Panc1 (cell line): ENCODE results near the gene THBS2. TPM values are rescaled to one million over a fixed set of nuclear protein-coding genes. Genes with fewer than 3 reads are reported as not detected.

ENCODE experiments used
- ATAC-seq: fragments of 200-7000 bp; cut with Tn5 transposase; 2 replicates; pipeline ENCODE4 v1.9.1; 2020; ENCODE audit warnings: mild to moderate bottlenecking, moderate library complexity
- BruUV-seq: library from RNA; stranded (reverse); fragments of 400-500 nt; replicated peaks from 2 replicates; lab custom pipeline; 2021; lab: Mats Ljungman, UMichigan
- CTCF ChIA-PET: fragments of 300-600 bp; sonication (Branson Sonifier 250); formaldehyde crosslinking; loops from one replicate; lab custom pipeline; 2022; ENCODE audit warnings: antibody characterized with exemption; lab: Charles Lee
- POLR2A ChIA-PET: fragments of 300-600 bp; sonication (Branson Sonifier 250); formaldehyde crosslinking; loops from one replicate; lab custom pipeline; 2022; ENCODE audit warnings: antibody characterized with exemption; lab: Charles Lee
- DNase-seq: peaks from one replicate; pipeline ENCODE4 v3.0.0-alpha.2; 2010; ENCODE audit warnings: low read depth, low spot score
- H3K27ac ChIP-seq: 2 replicates; pipeline ENCODE4 v1.5.1; 2011; ENCODE audit warnings: mild to moderate bottlenecking, low read length, inconsistent platforms
- H3K27me3 ChIP-seq: fragments of 200-500 bp; sonication (Bioruptor generic); 2 replicates; pipeline ENCODE4 v1.6.0; 2014; ENCODE audit warnings: low read length, inconsistent platforms; ENCODE audit not compliant: control insufficient read depth, insufficient read depth
- H3K36me3 ChIP-seq: fragments of 200-500 bp; sonication (Bioruptor generic); 2 replicates; pipeline ENCODE4 v1.5.1; 2014; ENCODE audit warnings: inconsistent platforms, mild to moderate bottlenecking, low read length, moderate library complexity; ENCODE audit not compliant: control insufficient read depth, insufficient read depth
- H3K4me1 ChIP-seq: 2 replicates; pipeline ENCODE4 v1.5.1; 2011; ENCODE audit warnings: inconsistent platforms, mild to moderate bottlenecking, low read length, moderate library complexity; ENCODE audit not compliant: control insufficient read depth, insufficient read depth
- H3K4me3 ChIP-seq, 2 experiments: 2 replicates each; pipeline ENCODE4 v1.5.1; 2011 to 2012; ENCODE audit warnings: low read depth in 2 of 2, low read length in 2 of 2, mild to moderate bottlenecking in 2 of 2, inconsistent platforms in 1 of 2, moderate library complexity in 1 of 2
- H3K9me3 ChIP-seq: fragments of 200-500 bp; sonication (Bioruptor generic); 2 replicates; pipeline ENCODE4 v1.5.1; 2014; ENCODE audit warnings: low read depth, mild to moderate bottlenecking, inconsistent platforms, low read length, moderate library complexity; ENCODE audit not compliant: control insufficient read depth, insufficient read depth
- CTCF ChIP-seq: fragments of 450-650 bp; IDR thresholded peaks from 2 replicates; pipeline ENCODE4 v1.5.1; 2017; ENCODE audit warnings: mild to moderate bottlenecking
- POLR2AphosphoS5 ChIP-seq: IDR thresholded peaks from 2 replicates; pipeline ENCODE4 v1.6.1; 2012; ENCODE audit warnings: mild to moderate bottlenecking, low read depth, low read length, moderate library complexity
- REST ChIP-seq, 2 experiments: IDR thresholded peaks; 2 replicates each; pipeline ENCODE4 v1.6.1; 2011 to 2012; ENCODE audit warnings: low read depth in 2 of 2, control low read depth in 1 of 2, low read length in 1 of 2, mild to moderate bottlenecking in 1 of 2, moderate library complexity in 1 of 2; ENCODE audit not compliant: insufficient read depth in 1 of 2
- SIN3A ChIP-seq: IDR thresholded peaks from 2 replicates; pipeline ENCODE4 v1.6.1; 2012; ENCODE audit warnings: low read depth, mild to moderate bottlenecking, low read length, moderate library complexity, borderline replicate concordance; ENCODE audit not compliant: insufficient read depth
- TCF7L2 ChIP-seq: IDR thresholded peaks from 2 replicates; pipeline ENCODE4 v1.6.1; 2011; ENCODE audit warnings: mild to moderate bottlenecking, low read depth, low read length, inconsistent platforms
- in situ Hi-C: cut with HindIII; loops from 2 replicates; pipeline ENCODE4 v1.10.0; 2016; ENCODE audit warnings: low sequenced_read_pairs, low pct_unique_long_range_greater_than_20kb
- intact Hi-C: fragments of 100-400 bp; cut with micrococcal nuclease; formaldehyde crosslinking; loops from one replicate; pipeline ENCODE4 v1.10.0; 2022; ENCODE audit not compliant: unreplicated experiment
- total RNA-seq: library from RNA; stranded (reverse); gene quantifications from one replicate; pipeline ENCODE4 v1.2.1, GENCODE V29; 2021; ENCODE audit not compliant: unreplicated experiment

The THBS2 gene
- total RNA-seq, 1 experiment from 2014 or later: 0.05 TPM

- Histone ChIP-seq H3K36me3 (no peaks in the 10 kb centered on the region), H3K27ac (no peak overlapping the region), H3K9me3 (no peaks in the 10 kb centered on the region), H3K4me3 (no peak overlapping the region), H3K27me3 (no peaks in the 10 kb centered on the region), H3K4me1 (no peaks in the 10 kb centered on the region; the same call in 1 of the 2 replicates)
- no TSS peak for BruUV-seq
- in situ Hi-C loops: no loop called here
- no peak for ATAC-seq
- intact Hi-C loops: no loop called here
- POLR2A ChIA-PET: no interaction called here
- no peak for DNase-seq
- CTCF ChIA-PET: no interaction called here
- TF ChIP-seq REST (IDR thresholded peaks at IDR 0.05; ENCODE audit: insufficient read depth in 1 of 2, low read depth in 2 of 2, low read length in 1 of 2) (no peak), TCF7L2 (no peak), CTCF (no peak)
Observed at GRCh38 chr6:169232507-169232931, 21.1 kb downstream of the THBS2 start.

- intact Hi-C loops: no loop called here
Observed at GRCh38 chr6:169231790-169232506, 21.7 kb downstream of the THBS2 start.

DNA sequence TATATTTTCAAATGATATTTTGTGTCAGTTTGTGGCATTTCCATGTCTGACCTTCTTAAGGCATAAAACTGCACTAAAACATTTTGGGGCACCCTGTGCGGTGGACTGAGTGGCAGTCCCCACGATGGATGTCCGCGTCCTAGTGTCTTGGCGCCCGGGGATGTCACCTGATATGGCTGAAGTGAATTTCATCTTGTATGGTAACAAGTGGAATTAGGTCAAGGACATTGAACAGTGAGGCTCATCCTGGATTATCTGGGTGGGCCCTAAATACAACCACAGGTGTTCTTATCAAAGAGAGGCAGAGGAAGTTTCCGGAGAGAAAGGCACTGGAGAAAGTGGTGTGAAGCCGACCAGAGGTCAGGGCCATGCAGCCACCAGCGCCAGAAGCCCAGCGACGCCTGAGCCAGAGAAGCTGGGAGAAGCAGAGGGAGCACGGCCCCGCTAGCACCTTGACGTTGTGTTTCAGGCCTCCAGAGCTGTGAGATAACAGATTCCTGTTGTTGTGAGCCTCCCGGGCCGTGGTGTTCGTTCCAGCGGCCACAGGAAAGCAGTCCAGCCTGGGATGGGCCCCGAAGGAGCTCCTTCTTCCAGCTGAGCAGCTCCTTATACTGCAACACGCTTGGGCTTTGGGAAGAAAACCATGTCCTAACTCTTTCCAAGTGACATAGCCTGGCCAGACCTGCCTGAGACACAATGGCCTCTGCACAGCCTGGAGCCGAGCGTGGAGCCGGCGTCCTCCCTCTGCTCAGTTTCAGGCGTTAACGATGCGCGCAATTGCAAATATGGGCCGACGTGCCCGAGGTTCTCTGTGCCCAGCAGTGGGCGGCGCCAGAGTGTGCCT, 22.5 kb downstream of the THBS2 start:
- BruUV-seq: no TSS peak
- ATAC-seq (0 out of 2 replicates have a peak, but pooled peaks have one; percentile 42), DNase-seq (no peak)
- H3K36me3 ChIP-seq: no peaks in the 10 kb centered on the region
- POLR2A ChIA-PET: no interaction called here
- no peak overlapping the region for H3K4me3 ChIP-seq
- CTCF ChIA-PET: no interaction called here
- H3K27ac ChIP-seq: no peak overlapping the region
- H3K9me3 ChIP-seq: no peaks in the 10 kb centered on the region
- in situ Hi-C loops (no loop called here), intact Hi-C loops (no loop called here)
- TF ChIP-seq SIN3A: no peak
- TF ChIP-seq TCF7L2: no peak
- TF ChIP-seq REST (IDR thresholded peaks at IDR 0.05; ENCODE audit: insufficient read depth in 1 of 2, low read depth in 2 of 2, low read length in 1 of 2): no peak
- no peak for TF ChIP-seq POLR2AphosphoS5
- TF ChIP-seq CTCF: no peak
- no peaks in the 10 kb centered on the region; the same call in 1 of the 2 replicates for H3K4me1 ChIP-seq
- no peaks in the 10 kb centered on the region for H3K27me3 ChIP-seq

More at GRCh38 chr6:169231790-169232506, 21.7 kb downstream of the THBS2 start:
- Histone ChIP-seq H3K4me3 (no peak overlapping the region), H3K9me3 (no peaks in the 10 kb centered on the region), H3K27me3 (no peaks in the 10 kb centered on the region), H3K27ac (no peak overlapping the region), H3K36me3 (no peaks in the 10 kb centered on the region), H3K4me1 (no peaks in the 10 kb centered on the region; the same call in 1 of the 2 replicates)
- no TSS peak for BruUV-seq
- CTCF ChIA-PET: no interaction called here
- DNase-seq (no peak), ATAC-seq (no peak)
- TF ChIP-seq POLR2AphosphoS5: no peak
- no peak for TF ChIP-seq SIN3A
- no peak for TF ChIP-seq TCF7L2
- POLR2A ChIA-PET: no interaction called here
- in situ Hi-C loops: no loop called here
